H9 (cell line): ENCODE results near the gene FANK1. TPM values are rescaled to one million over a fixed set of nuclear protein-coding genes. Genes with fewer than 3 reads are reported as not detected.

Experiments used
- DNase-seq: peaks from one replicate; pipeline ENCODE4 v3.0.0-alpha.2; 2017
- H2AFZ ChIP-seq: one replicate; pipeline ENCODE4 v1.6.1; 2013; ENCODE audit warnings: mild to moderate bottlenecking, low read length, control low read depth, moderate library complexity
- H2AK5ac ChIP-seq: 2 replicates; pipeline ENCODE4 v1.6.1; 2013; ENCODE audit warnings: low read length, control low read depth, mixed read lengths; ENCODE audit not compliant: insufficient read length
- H2BK120ac ChIP-seq: one replicate; pipeline ENCODE4 v1.6.1; 2013; ENCODE audit warnings: low read depth, mild to moderate bottlenecking, low read length, control low read depth, inconsistent platforms; ENCODE audit not compliant: poor library complexity, severe bottlenecking
- H2BK12ac ChIP-seq: 2 replicates; pipeline ENCODE4 v1.6.1; 2013; ENCODE audit warnings: low read length, control low read depth, mixed read lengths, low read depth; ENCODE audit not compliant: insufficient read length
- H2BK15ac ChIP-seq: 2 replicates; pipeline ENCODE4 v1.6.1; 2013; ENCODE audit warnings: low read depth, low read length, control low read depth
- H2BK20ac ChIP-seq: one replicate; pipeline ENCODE4 v1.6.1; 2013; ENCODE audit warnings: low read depth, mild to moderate bottlenecking, low read length, control low read depth, inconsistent platforms; ENCODE audit not compliant: poor library complexity, severe bottlenecking
- H2BK5ac ChIP-seq: 2 replicates; pipeline ENCODE4 v1.6.1; 2013; ENCODE audit warnings: low read length, control low read depth, mixed read lengths; ENCODE audit not compliant: insufficient read length
- H3K14ac ChIP-seq: 2 replicates; pipeline ENCODE4 v1.6.1; 2013; ENCODE audit warnings: low read length, control low read depth; ENCODE audit not compliant: insufficient read depth
- H3K18ac ChIP-seq: 2 replicates; pipeline ENCODE4 v1.6.1; 2013; ENCODE audit warnings: low read depth, mild to moderate bottlenecking, mixed read lengths, low read length, control low read depth; ENCODE audit not compliant: insufficient read length
- H3K23ac ChIP-seq: 2 replicates; pipeline ENCODE4 v1.6.1; 2013; ENCODE audit warnings: low read length, control low read depth, mixed read lengths, low read depth; ENCODE audit not compliant: insufficient read length
- H3K23me2 ChIP-seq: 2 replicates; pipeline ENCODE4 v1.6.1; 2013; ENCODE audit warnings: low read depth, mild to moderate bottlenecking, mixed read lengths, low read length, control low read depth; ENCODE audit not compliant: insufficient read length, poor library complexity, severe bottlenecking
- H3K27ac ChIP-seq: 2 replicates; pipeline ENCODE4 v1.5.1; 2013; ENCODE audit warnings: low read length, control low read depth, mixed read lengths, low read depth; ENCODE audit not compliant: insufficient read length
- H3K27me3 ChIP-seq: 2 replicates; pipeline ENCODE4 v1.6.1; 2013; ENCODE audit warnings: low read length, control low read depth, inconsistent platforms; ENCODE audit not compliant: insufficient read depth
- H3K4ac ChIP-seq: 2 replicates; pipeline ENCODE4 v1.6.1; 2013; ENCODE audit warnings: low read depth, mild to moderate bottlenecking, control low read depth, inconsistent platforms, low read length, moderate library complexity
- H3K4me1 ChIP-seq: 2 replicates; pipeline ENCODE4 v1.6.1; 2013; ENCODE audit warnings: low read length, control low read depth, inconsistent platforms; ENCODE audit not compliant: insufficient read depth
- H3K4me2 ChIP-seq: 2 replicates; pipeline ENCODE4 v1.6.1; 2013; ENCODE audit warnings: low read length, control low read depth, mixed read lengths; ENCODE audit not compliant: insufficient read length, insufficient read depth
- H3K56ac ChIP-seq: 2 replicates; pipeline ENCODE4 v1.6.1; 2013; ENCODE audit warnings: low read depth, mild to moderate bottlenecking, mixed read lengths, low read length, control low read depth; ENCODE audit not compliant: insufficient read length
- H3K79me1 ChIP-seq: 2 replicates; pipeline ENCODE4 v1.6.1; 2013; ENCODE audit warnings: low read depth, mild to moderate bottlenecking, moderate library complexity, low read length, control low read depth, inconsistent platforms; ENCODE audit not compliant: insufficient read depth, poor library complexity, severe bottlenecking
- H3K79me2 ChIP-seq: 2 replicates; pipeline ENCODE4 v1.6.1; 2013; ENCODE audit warnings: low read length, control low read depth, inconsistent platforms; ENCODE audit not compliant: insufficient read depth
- H3K9ac ChIP-seq: 2 replicates; pipeline ENCODE4 v1.6.1; 2013; ENCODE audit warnings: low read length, control low read depth, mixed read lengths; ENCODE audit not compliant: insufficient read length; ENCODE audit errors: extremely low read depth
- H3K9me3 ChIP-seq: one replicate; pipeline ENCODE4 v1.6.1; 2013; ENCODE audit warnings: low read depth, low read length, inconsistent platforms; ENCODE audit not compliant: control insufficient read depth
- H3T11ph ChIP-seq: one replicate; pipeline ENCODE4 v1.6.1; 2013; ENCODE audit warnings: mild to moderate bottlenecking, low read length, control low read depth, inconsistent platforms
- H4K20me1 ChIP-seq: one replicate; pipeline ENCODE4 v1.6.1; 2013; ENCODE audit not compliant: control insufficient read depth, insufficient read length, insufficient read depth
- H4K5ac ChIP-seq: 2 replicates; pipeline ENCODE4 v1.6.1; 2013; ENCODE audit warnings: low read depth, mild to moderate bottlenecking, mixed read lengths, low read length, control low read depth; ENCODE audit not compliant: insufficient read length
- H4K8ac ChIP-seq: replicated peaks from 2 replicates; pipeline ENCODE4 v1.6.1; 2013; ENCODE audit warnings: low read length, control low read depth, mixed read lengths, low read depth; ENCODE audit not compliant: insufficient read length
- H4K91ac ChIP-seq: 2 replicates; pipeline ENCODE4 v1.6.1; 2013; ENCODE audit warnings: low read depth, mild to moderate bottlenecking, moderate library complexity, mixed read lengths, low read length, control low read depth; ENCODE audit not compliant: insufficient read length
- H3K27ac Mint-ChIP-seq, 3 experiments: 2 replicates in 2 of 3; 3 replicates in 1 of 3; pipeline ENCODE4 v1.8.0; 2020 to 2021; ENCODE audit warnings: mixed read lengths in 3 of 3, mild to moderate bottlenecking in 1 of 3, moderate library complexity in 1 of 3
- H3K27me3 Mint-ChIP-seq: 2 replicates; pipeline ENCODE4 v1.8.0; 2021; ENCODE audit warnings: low read depth, mild to moderate bottlenecking, moderate library complexity, mixed read lengths
- H3K36me3 Mint-ChIP-seq, 3 experiments: 2 replicates in 2 of 3; 3 replicates in 1 of 3; pipeline ENCODE4 v1.8.0; 2020 to 2021; ENCODE audit warnings: low read depth in 3 of 3, mixed read lengths in 3 of 3; ENCODE audit not compliant: insufficient read depth in 1 of 3
- H3K4me1 Mint-ChIP-seq, 2 experiments: 2 replicates each; pipeline ENCODE4 v1.8.0; 2020; ENCODE audit warnings: mixed read lengths in 2 of 2
- H3K4me3 Mint-ChIP-seq, 2 experiments: 2 replicates in 1 of 2; 3 replicates in 1 of 2; pipeline ENCODE4 v1.8.0; 2020 to 2021; ENCODE audit warnings: mild to moderate bottlenecking in 2 of 2, mixed read lengths in 2 of 2, moderate library complexity in 1 of 2
- H3K9me3 Mint-ChIP-seq, 2 experiments: 2 replicates in 1 of 2; 3 replicates in 1 of 2; pipeline ENCODE4 v1.8.0; 2020; ENCODE audit warnings: mild to moderate bottlenecking in 2 of 2, mixed read lengths in 2 of 2, moderate library complexity in 1 of 2
- CTCF ChIP-seq: fragments of 200-600 bp; sonication (generic); conservative IDR thresholded peaks from 3 replicates; pipeline ENCODE4 v1.8.0; 2021; ENCODE audit warnings: antibody characterized with exemption, mild to moderate bottlenecking
- WGBS: extraction: QIAGEN DNeasy Blood & Tissue Kit; methylation state at CpG from one replicate; pipeline ENCODE4 v1.1.7; 2013; ENCODE audit warnings: missing lambda C conversion rate, low lambda C conversion rate, mixed read lengths; ENCODE audit not compliant: insufficient read length; ENCODE audit errors: extremely low coverage; 5-methylcytosine and 5-hydroxymethylcytosine counted together
- total RNA-seq: library from RNA; stranded (reverse); gene quantifications from 2 replicates; pipeline ENCODE4 v1.2.1, GENCODE V29; 2021

The FANK1 gene
- total RNA-seq, 1 experiment from 2014 or later, result 0.68 TPM

GRCh38 chr10:125962200-125962599 is 65.8 kb downstream of the FANK1 start:
- Histone ChIP-seq H3K79me1 (no peaks in the 10 kb centered on the region), H3K9ac (no peak overlapping the region), H2AK5ac (no peak overlapping the region), H3K56ac (no peak overlapping the region), H3K4ac (no peak overlapping the region), H3K27ac (no peak overlapping the region), H2BK5ac (no peak overlapping the region), H3T11ph (no peak overlapping the region), H4K5ac (no peak overlapping the region), H3K27me3 (no peaks in the 10 kb centered on the region), H4K91ac (no peak overlapping the region), H2BK15ac (no peak overlapping the region), H4K8ac (no peak overlapping the region), H4K20me1 (no peaks in the 10 kb centered on the region), H3K79me2 (no peaks in the 10 kb centered on the region), H2BK120ac (no peak overlapping the region), H3K4me2 (no peak overlapping the region), H3K23me2 (no peaks in the 10 kb centered on the region), H3K4me1 (no peaks in the 10 kb centered on the region), H3K14ac (no peak overlapping the region), H3K23ac (no peak overlapping the region), H2AFZ (no peak overlapping the region), H3K18ac (no peak overlapping the region), H2BK20ac (no peak overlapping the region), H2BK12ac (no peak overlapping the region), H3K9me3 (no peaks in the 10 kb centered on the region)
- H3K4me1 Mint-ChIP-seq, result peaks cover 3 to 5% of the 10 kb centered on the region in 2 experiments
- peaks cover 0 to 4% (median 0%) of the 10 kb centered on the region in 3 experiments; a peak in 2 of 7 replicates for H3K36me3 Mint-ChIP-seq
- DNase-seq, result no peak
- H3K27ac Mint-ChIP-seq, result no peak overlapping the region
- H3K9me3 Mint-ChIP-seq, result peaks cover 7 to 10% of the 10 kb centered on the region in 2 experiments; a peak in 4 of 5 replicates
- 0 out of 2 replicates have a peak, but pooled peaks cover 2% of the 10 kb centered on the region for H3K27me3 Mint-ChIP-seq
- WGBS, result no CpG with 5 or more reads among the region's 3 CpGs
- H3K4me3 Mint-ChIP-seq, result no peak overlapping the region
- no peak for TF ChIP-seq CTCF
